ENCODE measurements around the gene CHRM1. TPM values are rescaled to one million over a fixed set of nuclear protein-coding genes. Genes with fewer than 3 reads are reported as not detected.

Gene CHRM1
- total RNA-seq, 1 donor from 2014 or later, result 4.7 TPM

GRCh38 chr11:62895501-62895900 is 25.7 kb downstream of the CHRM1 start:
- H3K4me1 ChIP-seq, result no peaks in the 10 kb centered on the region
- H3K36me3 ChIP-seq, result no peaks in the 10 kb centered on the region
- H3K27me3 ChIP-seq, result no peaks in the 10 kb centered on the region
- TF ChIP-seq, protein P1, sequence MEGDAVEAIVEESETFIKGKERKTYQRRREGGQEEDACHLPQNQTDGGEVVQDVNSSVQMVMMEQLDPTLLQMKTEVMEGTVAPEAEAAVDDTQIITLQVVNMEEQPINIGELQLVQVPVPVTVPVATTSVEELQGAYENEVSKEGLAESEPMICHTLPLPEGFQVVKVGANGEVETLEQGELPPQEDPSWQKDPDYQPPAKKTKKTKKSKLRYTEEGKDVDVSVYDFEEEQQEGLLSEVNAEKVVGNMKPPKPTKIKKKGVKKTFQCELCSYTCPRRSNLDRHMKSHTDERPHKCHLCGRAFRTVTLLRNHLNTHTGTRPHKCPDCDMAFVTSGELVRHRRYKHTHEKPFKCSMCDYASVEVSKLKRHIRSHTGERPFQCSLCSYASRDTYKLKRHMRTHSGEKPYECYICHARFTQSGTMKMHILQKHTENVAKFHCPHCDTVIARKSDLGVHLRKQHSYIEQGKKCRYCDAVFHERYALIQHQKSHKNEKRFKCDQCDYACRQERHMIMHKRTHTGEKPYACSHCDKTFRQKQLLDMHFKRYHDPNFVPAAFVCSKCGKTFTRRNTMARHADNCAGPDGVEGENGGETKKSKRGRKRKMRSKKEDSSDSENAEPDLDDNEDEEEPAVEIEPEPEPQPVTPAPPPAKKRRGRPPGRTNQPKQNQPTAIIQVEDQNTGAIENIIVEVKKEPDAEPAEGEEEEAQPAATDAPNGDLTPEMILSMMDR (IDR thresholded peaks at IDR 0.05), result no peak
- no peak overlapping the region for H3K4me3 ChIP-seq
- no peak overlapping the region for H3K27ac ChIP-seq
- intact Hi-C loops (cut with DNase I), result no loop called here
- no peaks in the 10 kb centered on the region for H3K9me3 ChIP-seq
- DNase-seq, result no peak
- no peak for ATAC-seq

GRCh38 chr11:62892077-62892922 is 28.9 kb downstream of the CHRM1 start:
- no peaks in the 10 kb centered on the region for H3K9me3 ChIP-seq
- H3K36me3 ChIP-seq, result peaks cover 25% of the 10 kb centered on the region
- H3K27me3 ChIP-seq, result no peaks in the 10 kb centered on the region
- H3K27ac ChIP-seq, result no peak overlapping the region
- intact Hi-C loops (cut with DNase I), result no loop called here
- DNase-seq, result no peak
- TF ChIP-seq, protein P1 (IDR thresholded peaks at IDR 0.05), result no peak
- H3K4me3 ChIP-seq, result no peak overlapping the region
- ATAC-seq, result no peak
- peaks cover 18% of the 10 kb centered on the region for H3K4me1 ChIP-seq

GRCh38 chr11:62889484-62890437 is 31.4 kb downstream of the CHRM1 start:
- ATAC-seq, result peak; percentile 62
- H3K4me1 ChIP-seq, result peaks cover 37% of the 10 kb centered on the region
- no peaks in the 10 kb centered on the region for H3K27me3 ChIP-seq
- no peak for DNase-seq
- intact Hi-C loops (cut with DNase I), result no loop called here
- peaks cover 51% of the 10 kb centered on the region for H3K36me3 ChIP-seq
- no peaks in the 10 kb centered on the region for H3K9me3 ChIP-seq
- H3K27ac ChIP-seq, result peak overlapping the region; percentile 19
- H3K4me3 ChIP-seq, result no peak overlapping the region
- TF ChIP-seq, protein P1 (IDR thresholded peaks at IDR 0.05), result no peak

- DNase-seq (no peak), ATAC-seq (no peak)
- TF ChIP-seq, protein P1 (IDR thresholded peaks at IDR 0.05), result no peak
- Histone ChIP-seq H3K9me3 (no peaks in the 10 kb centered on the region), H3K27me3 (no peaks in the 10 kb centered on the region), H3K4me3 (no peak overlapping the region), H3K4me1 (peaks cover 41% of the 10 kb centered on the region), H3K27ac (peak overlapping the region; percentile 19), H3K36me3 (peaks cover 57% of the 10 kb centered on the region)
- intact Hi-C loops (cut with DNase I), result no loop called here
Observed at GRCh38 chr11:62889126-62889483, 32.1 kb downstream of the CHRM1 start.

GRCh38 chr11:62888406-62888805 is 32.8 kb downstream of the CHRM1 start:
- intact Hi-C loops (cut with DNase I), result no loop called here

More at GRCh38 chr11:62888406-62888805, 32.8 kb downstream of the CHRM1 start:
- TF ChIP-seq, protein P1 (IDR thresholded peaks at IDR 0.05), result no peak
- DNase-seq, result no peak
- Histone ChIP-seq H3K27me3 (no peaks in the 10 kb centered on the region), H3K4me1 (peaks cover 48% of the 10 kb centered on the region), H3K4me3 (no peak overlapping the region), H3K27ac (no peak overlapping the region), H3K9me3 (no peaks in the 10 kb centered on the region), H3K36me3 (peaks cover 64% of the 10 kb centered on the region)
- no peak for ATAC-seq

Measured in upper lobe of right lung (tissue), 1 donor.